ENCODE results near the gene RPP21.

The RPP21 gene

DNA sequence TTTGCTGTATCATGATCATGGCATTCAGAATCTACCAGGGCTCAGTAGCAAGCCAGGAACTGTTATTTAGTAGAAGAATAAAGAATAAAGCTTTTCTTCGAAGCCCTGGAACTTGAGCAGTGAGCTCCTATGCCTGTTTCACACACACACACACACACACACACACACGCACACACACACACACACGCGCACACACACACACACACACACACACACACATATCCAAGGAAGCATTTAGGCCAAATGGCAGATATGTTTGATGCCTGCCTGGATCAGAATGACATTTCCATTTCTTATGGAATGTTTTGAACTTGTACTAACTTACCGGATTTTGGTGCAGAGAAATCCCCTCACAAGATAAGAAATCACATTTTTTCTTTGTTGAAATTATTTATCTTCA, 35.5 kb downstream of the RPP21 start:
- DNase-seq (ENCODE audit: low spot score), result no peak

DNA sequence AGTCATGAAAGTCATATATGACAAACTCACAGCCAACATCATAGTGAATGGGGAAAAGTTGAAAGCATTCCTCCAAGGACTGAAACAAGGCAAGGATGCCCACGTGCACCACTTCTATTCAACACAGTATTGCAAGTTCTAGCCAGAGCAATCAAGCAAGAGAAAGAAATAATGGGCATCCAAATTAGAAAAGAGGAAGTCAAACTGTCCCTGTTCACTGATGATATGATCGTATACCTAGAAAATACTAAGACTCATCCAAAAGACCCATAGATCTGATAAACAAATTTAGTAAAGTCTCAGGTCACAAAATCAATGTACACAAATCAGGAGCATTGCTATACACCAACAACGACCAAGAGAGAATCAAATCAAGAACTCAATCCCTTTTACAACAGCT, 41.2 kb downstream of the RPP21 start:
- DNase-seq (ENCODE audit: low spot score), result no peak

DNA sequence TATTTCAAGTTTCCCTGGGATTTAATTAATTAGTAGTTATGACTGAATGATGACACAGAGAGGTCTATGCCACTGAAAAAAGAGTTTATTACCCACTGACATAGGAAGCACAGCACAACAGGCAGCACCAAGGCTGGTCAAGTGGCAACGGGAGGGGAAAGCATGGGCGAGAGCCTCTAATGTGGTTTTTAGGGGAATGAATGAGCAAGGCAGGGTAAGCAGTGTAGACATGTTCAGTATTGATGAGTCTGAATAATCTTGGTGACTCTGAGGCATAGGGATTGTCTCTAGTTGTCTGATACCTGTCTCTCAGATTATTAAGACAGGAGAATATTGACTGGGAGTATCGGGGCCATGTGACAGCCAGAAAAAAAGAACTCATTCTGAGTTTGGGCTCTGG, 46.3 kb downstream of the RPP21 start:
- no peak for DNase-seq (ENCODE audit: low spot score)

DNA sequence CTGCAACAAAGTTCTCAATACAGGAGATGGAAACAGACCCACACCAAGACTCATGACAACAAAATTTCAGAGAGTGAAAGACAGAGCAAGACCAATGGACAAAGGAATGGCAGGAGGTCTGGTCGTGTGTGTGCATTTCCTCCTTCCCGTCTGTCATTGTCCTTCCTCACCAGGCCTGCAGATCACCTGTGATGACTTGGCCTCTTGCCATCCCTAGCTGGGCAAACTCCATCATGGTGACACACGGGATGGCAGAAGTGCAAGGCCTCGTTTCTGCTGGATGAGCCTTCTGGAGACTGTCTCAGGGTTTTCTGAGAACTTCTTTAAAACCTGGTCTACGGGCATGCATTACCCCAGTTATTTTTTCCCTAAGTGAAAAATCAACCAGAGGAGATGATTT, 49.2 kb downstream of the RPP21 start:
- DNase-seq (ENCODE audit: low spot score), result no peak

All from HuH-7.5 (cell line).